ENCODE measurements around the gene ZNF385B.

- no peak for TF ChIP-seq CTCF (IDR thresholded peaks at IDR 0.05)
- no peak for TF ChIP-seq EP300 (IDR thresholded peaks at IDR 0.05)
- no peak for TF ChIP-seq POLR2A (IDR thresholded peaks at IDR 0.05)
- no peak for TF ChIP-seq POLR2AphosphoS5 (IDR thresholded peaks at IDR 0.05)
Observed at GRCh38 chr2:179830043-179830787, 31.2 kb downstream of the ZNF385B start.
